HFF-Myc (cell line): Measurements from ENCODE around the gene FARP2.

Experiments
- DNase-seq: peaks from one replicate; pipeline ENCODE4 v3.0.0-alpha.2; 2011; ENCODE audit warnings: low read depth; ENCODE audit errors: extremely low read depth
- H3K4me3 ChIP-seq: replicated peaks from 2 replicates; pipeline ENCODE4 v1.5.1; 2011; ENCODE audit warnings: low read depth, mild to moderate bottlenecking, control low read depth, low read length
- TF ChIP-seq, protein P1 (sequence below): IDR thresholded peaks from 2 replicates; pipeline ENCODE4 v1.5.1; 2012; ENCODE audit warnings: mild to moderate bottlenecking, low read depth, low read length, control low read depth; ENCODE audit errors: missing control alignments

FARP2 gene

DNA sequence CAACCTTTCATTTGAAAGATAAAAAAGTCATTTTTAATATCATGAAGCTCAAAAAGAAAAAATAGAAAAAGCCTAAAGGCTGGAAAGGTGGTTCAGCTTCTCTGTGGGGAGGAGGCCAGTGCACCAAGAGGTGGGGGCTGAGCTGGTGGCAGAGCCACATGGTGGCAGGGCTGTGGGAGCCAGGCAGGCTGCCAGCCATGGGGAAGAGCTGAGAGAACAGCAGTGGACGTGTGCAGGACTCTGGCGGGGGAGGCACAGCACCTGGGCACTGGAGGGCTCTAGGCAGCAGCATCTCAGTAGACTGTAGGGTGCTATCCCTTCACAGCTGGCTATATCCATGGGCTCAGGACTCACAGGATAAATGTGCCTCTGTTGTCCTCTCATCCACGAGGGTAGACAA, 104.5 kb downstream of the FARP2 start:
- DNase-seq = no peak
- TF ChIP-seq, protein P1, sequence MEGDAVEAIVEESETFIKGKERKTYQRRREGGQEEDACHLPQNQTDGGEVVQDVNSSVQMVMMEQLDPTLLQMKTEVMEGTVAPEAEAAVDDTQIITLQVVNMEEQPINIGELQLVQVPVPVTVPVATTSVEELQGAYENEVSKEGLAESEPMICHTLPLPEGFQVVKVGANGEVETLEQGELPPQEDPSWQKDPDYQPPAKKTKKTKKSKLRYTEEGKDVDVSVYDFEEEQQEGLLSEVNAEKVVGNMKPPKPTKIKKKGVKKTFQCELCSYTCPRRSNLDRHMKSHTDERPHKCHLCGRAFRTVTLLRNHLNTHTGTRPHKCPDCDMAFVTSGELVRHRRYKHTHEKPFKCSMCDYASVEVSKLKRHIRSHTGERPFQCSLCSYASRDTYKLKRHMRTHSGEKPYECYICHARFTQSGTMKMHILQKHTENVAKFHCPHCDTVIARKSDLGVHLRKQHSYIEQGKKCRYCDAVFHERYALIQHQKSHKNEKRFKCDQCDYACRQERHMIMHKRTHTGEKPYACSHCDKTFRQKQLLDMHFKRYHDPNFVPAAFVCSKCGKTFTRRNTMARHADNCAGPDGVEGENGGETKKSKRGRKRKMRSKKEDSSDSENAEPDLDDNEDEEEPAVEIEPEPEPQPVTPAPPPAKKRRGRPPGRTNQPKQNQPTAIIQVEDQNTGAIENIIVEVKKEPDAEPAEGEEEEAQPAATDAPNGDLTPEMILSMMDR = no peak
- no peak overlapping the region for H3K4me3 ChIP-seq

DNA sequence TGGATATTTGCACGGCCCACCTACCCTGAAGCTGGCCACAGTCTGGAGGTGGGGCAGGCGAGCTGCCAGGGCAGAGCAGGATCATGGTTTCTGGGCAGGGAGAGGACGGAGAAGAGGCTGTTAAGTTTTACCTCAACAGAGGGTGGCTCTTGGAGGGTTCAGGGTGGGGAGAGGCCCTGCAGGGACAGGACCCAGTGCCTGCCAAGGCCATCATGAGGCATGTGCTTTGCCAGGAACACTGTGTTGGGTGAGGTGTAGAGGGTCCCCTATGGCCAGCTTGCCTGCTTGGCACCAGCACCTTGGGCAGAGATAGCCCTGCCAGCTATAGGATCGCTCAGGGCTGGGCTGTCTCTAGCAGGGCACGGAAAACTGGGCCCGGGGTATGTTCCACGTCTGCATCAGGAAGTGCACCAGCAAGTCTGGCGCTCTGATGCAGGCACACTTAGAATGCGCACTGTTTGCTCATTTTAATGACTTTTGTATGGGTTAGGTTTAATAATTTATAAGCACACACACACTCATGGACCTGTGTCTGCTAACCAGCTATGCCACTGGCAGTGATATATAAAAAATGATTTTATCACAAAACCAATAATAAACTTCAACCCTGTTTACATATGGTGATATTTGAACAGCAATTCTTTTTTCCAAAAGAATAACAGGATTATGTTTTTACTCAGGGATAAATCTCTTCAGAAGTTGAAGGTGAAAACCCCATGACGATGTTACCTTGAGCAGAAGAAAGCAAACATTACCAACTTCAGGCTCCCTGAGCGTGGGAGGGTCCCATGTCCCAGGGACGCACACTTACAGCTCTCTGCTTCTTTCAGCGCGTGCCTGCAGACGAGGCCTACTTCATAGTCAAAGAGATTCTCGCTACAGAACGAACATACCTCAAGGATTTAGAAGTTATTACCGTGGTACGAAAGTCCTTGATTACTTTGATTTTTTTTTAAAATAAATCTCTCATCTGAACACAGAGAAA, 105.9 kb downstream of the FARP2 start:
- TF ChIP-seq, protein P1 = no peak
- DNase-seq = no peak

DNA sequence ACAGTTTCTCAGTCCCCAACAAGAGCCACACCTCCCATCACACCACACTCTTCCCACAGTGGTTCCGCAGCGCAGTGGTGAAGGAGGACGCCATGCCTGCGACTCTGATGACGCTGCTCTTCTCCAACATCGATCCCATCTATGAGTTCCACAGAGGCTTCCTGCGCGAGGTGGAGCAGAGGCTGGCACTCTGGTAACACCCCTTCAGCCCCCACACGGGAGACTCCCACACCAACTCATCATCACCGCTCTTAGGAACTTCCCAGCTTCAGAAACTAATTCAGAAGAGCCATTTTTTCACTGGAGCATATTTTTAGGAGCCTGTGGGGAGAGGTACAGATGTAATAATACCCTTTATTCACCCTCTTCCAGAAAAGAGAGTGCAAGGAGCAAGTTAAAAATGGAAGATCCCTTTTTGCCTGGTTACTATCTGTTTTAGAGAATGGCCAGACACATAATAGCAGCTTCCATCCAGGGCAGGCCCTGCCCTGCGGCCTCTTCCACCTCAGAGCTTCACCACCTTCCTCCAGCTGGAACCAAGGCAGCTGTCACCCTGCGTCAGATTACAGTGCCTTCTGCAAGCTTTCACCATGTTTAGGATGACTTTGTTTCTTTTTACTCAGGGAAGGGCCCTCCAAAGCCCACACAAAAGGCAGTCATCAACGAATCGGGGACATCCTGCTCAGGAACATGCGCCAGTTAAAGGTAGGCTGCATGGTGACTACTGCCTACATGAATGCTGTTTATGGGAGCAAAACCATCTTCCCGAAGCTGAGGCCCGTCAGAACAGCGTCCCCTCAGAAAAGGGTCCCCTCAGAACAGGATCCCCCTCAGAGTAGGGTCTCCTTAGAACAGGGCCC, 107.4 kb downstream of the FARP2 start:
- no peak for DNase-seq
- no peak overlapping the region for H3K4me3 ChIP-seq
- TF ChIP-seq, protein P1 = no peak

More for the DNA sequence above, 105.9 kb downstream of the FARP2 start:
- no peak overlapping the region for H3K4me3 ChIP-seq

DNA sequence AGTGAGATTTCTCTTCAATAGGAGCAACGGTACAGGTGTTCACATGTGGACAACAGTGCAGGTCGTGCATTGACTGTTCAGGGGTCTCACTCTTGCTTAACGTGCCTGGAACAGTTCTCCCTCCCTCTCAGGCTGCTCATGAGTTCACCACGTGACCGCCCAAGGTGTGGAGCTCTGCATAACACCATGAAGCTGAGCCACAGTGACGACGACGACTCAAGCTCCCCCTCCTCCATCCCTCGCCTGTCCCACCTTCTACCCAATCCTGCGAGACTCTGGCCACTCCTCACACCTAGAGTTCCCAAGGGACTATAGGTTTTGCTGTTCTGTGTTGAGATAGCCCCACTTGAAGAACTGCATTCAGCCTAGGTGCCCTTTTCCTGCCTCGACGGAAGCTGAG, 109.5 kb downstream of the FARP2 start:
- TF ChIP-seq, protein P1 = no peak
- no peak overlapping the region for H3K4me3 ChIP-seq
- DNase-seq = no peak

DNA sequence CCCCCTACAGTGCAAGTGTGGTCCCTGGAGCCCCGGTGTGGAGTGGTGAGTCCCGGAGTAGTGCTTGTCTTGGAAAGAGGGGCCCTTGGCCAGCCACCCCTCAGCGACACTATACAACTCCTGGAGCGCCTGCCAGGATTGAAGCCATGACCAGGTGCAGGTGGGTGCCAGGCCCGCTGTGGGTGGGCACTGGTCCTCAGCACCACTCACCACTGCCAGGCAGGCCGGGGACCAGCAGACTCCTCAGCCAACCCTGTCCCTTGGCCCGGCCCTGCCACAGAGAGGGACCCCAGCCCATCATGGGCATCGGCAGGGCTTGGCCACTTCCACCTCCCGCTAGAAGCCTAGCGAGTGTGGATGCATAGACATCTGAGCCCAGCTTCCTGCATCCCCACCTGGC, 110.1 kb downstream of the FARP2 start:
- TF ChIP-seq, protein P1 = no peak
- H3K4me3 ChIP-seq = no peak overlapping the region
- no peak for DNase-seq

DNA sequence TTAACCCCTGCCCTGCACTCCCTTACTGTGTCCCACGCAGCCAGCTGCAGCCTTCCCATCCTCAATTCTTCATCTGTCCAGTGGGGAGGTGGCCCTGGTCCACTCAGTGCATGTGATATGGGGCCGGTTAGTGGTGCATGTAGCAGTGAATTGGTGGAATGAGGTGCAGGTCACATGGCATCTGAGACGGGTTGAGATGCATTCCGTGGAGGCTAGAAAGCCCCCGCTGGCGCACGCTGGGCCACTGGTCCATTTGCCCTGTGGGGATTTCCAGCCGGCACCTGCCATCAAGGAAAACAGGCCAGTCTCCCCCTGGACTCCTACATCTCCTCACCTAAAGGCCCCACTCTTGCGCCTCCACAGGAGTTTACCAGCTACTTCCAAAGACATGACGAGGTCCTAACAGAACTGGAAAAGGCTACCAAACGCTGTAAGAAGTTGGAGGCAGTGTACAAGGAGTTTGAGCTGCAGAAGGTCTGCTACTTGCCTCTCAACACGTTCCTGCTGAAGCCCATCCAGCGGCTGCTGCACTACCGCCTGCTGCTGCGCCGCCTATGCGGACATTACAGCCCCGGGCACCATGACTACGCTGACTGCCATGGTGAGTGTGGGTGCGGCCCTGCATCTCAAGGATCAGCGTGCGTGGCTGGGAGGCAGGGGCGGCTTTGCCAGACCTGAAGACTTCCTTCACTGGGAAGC, 111.8 kb downstream of the FARP2 start:
- no peak for DNase-seq
- no peak overlapping the region for H3K4me3 ChIP-seq
- TF ChIP-seq, protein P1 = no peak
